ENCODE measurements around the gene NUDT16L1. TPM values are rescaled to one million over a fixed set of nuclear protein-coding genes. Genes with fewer than 3 reads are reported as not detected.

NUDT16L1 gene
- total RNA-seq, 1 experiment from 2014 or later: 21.8 TPM

DNA sequence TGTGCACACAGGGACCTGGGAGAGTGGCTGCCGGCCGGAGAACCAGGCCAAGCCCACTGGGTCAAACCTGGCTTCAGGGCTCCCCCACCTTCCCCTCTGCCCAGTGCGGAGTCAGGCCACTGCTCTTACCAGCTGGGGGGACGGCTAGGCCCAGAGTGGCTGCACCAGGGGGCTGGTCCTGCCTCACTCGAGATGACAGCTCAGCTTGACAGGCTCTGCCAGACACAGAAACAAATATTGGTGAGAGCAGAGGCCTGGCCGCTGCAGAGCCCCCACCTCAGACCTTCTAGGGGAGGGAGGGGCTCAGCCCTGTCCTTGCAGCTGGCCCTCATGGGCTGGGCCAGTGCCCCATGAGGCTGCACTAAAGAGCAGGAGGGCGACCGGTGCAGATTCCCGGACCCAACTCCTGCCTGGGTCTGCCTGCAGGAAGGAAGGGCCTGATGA lies 4.5 kb downstream of the NUDT16L1 start:
- ChIA-PET POLR2A (interaction anchor here (0.5 to 1.5 kb wide), 3 partner anchors 9 to 245 kb away, joined by 3 to 4 read pairs (median 4); no protein-coding TSS in a partner anchor), CTCF (no interaction called here)
- peaks cover 58% of the 10 kb centered on the region for H3K36me3 Mint-ChIP-seq (ENCODE audit: insufficient read depth, unreplicated experiment)
- H3K27me3 Mint-ChIP-seq (ENCODE audit: insufficient read depth, unreplicated experiment): no peaks in the 10 kb centered on the region
- no TSS peak for BruUV-seq (replicated peaks)
- TF ChIP-seq, protein P1, sequence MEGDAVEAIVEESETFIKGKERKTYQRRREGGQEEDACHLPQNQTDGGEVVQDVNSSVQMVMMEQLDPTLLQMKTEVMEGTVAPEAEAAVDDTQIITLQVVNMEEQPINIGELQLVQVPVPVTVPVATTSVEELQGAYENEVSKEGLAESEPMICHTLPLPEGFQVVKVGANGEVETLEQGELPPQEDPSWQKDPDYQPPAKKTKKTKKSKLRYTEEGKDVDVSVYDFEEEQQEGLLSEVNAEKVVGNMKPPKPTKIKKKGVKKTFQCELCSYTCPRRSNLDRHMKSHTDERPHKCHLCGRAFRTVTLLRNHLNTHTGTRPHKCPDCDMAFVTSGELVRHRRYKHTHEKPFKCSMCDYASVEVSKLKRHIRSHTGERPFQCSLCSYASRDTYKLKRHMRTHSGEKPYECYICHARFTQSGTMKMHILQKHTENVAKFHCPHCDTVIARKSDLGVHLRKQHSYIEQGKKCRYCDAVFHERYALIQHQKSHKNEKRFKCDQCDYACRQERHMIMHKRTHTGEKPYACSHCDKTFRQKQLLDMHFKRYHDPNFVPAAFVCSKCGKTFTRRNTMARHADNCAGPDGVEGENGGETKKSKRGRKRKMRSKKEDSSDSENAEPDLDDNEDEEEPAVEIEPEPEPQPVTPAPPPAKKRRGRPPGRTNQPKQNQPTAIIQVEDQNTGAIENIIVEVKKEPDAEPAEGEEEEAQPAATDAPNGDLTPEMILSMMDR (IDR thresholded peaks at IDR 0.05; ENCODE audit: unreplicated experiment): no peak
- H3K4me1 Mint-ChIP-seq (ENCODE audit: insufficient read depth, unreplicated experiment): no peaks in the 10 kb centered on the region
- H3K9me3 Mint-ChIP-seq (ENCODE audit: unreplicated experiment): no peaks in the 10 kb centered on the region
- H3K4me3 Mint-ChIP-seq (ENCODE audit: unreplicated experiment): no peak overlapping the region
- intact Hi-C loops (cut with micrococcal nuclease): no loop called here
- H3K27ac Mint-ChIP-seq (ENCODE audit: low read depth, unreplicated experiment): no peak overlapping the region
- no peak for DNase-seq (ENCODE audit: unreplicated experiment)

DNA sequence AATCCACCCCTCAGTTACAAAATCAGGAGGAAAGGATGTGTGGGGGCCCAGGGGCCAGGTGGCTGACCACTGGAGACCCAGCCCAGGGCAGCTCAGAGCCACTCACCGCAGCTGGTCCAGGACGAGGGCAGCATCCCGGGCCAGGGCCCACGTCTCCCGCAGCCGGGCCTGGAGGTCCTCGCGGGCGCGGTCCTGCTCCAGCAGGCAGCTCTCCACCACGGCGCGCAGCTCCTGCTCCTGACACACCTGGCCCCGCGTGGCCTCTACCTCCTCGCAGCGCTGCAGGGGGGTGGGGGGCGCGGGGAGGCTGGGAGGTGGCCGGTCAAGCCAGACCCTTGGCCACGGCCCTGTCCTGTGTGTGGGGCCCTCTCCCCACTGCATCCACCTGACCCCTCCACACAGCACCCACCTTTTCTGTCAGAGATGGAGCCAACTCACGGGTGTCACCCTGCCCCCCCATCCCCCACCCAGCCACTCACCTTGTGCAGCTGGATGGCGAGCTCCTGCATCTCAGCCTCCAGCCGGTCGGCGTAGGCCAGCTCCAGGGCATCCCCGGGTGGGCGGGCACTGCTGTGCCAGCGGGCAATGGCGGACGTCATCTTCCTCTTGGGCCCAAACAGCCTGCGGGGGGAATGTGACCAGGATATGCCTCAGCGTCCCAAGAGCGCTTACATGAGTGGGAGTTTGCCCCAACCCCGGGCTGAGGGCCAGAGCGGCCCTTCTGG lies 5.1 kb downstream of the NUDT16L1 start:
- intact Hi-C loops (cut with micrococcal nuclease): no loop called here
- Mint-ChIP-seq H3K4me1 (ENCODE audit: insufficient read depth, unreplicated experiment) (no peaks in the 10 kb centered on the region), H3K27ac (ENCODE audit: low read depth, unreplicated experiment) (no peak overlapping the region), H3K4me3 (ENCODE audit: unreplicated experiment) (no peak overlapping the region), H3K9me3 (ENCODE audit: unreplicated experiment) (no peaks in the 10 kb centered on the region), H3K27me3 (ENCODE audit: insufficient read depth, unreplicated experiment) (no peaks in the 10 kb centered on the region), H3K36me3 (ENCODE audit: insufficient read depth, unreplicated experiment) (peaks cover 61% of the 10 kb centered on the region)
- BruUV-seq (replicated peaks): no TSS peak
- ChIA-PET CTCF (no interaction called here), POLR2A (interaction anchor here (0.7 to 2.9 kb wide), 3 partner anchors 8 to 12 kb away, joined by 3 to 8 read pairs (median 4); no protein-coding TSS in a partner anchor)
- DNase-seq (ENCODE audit: unreplicated experiment): no peak
- TF ChIP-seq, protein P1 (IDR thresholded peaks at IDR 0.05; ENCODE audit: unreplicated experiment): no peak

DNA sequence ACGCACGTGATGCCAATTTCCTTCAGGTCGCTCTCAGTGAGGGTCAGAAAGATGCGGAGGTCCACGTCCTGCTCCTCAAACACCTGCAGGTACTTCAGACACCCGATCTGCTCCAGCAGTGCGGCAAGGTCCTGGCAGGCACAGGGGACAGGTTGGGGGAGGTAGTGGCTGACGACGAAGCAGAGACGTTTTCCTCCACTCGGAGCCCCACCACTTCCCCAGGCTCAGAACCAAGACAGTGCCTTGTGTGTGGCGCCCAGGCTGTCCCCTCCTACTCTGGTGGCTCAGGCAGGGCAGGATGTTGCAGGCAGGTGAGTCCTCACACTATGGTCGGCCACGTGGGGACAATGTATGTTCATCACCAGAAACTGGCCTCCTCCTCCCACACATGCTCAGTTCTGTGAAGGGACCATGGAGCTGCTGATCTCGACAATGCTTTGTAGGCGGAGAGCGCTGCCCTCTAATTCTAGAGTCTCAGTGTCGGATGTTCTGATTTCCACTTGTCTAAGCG lies 5.7 kb downstream of the NUDT16L1 start:
- Mint-ChIP-seq H3K36me3 (ENCODE audit: insufficient read depth, unreplicated experiment) (peaks cover 63% of the 10 kb centered on the region), H3K27me3 (ENCODE audit: insufficient read depth, unreplicated experiment) (no peaks in the 10 kb centered on the region), H3K27ac (ENCODE audit: low read depth, unreplicated experiment) (no peak overlapping the region), H3K9me3 (ENCODE audit: unreplicated experiment) (no peaks in the 10 kb centered on the region), H3K4me3 (ENCODE audit: unreplicated experiment) (no peak overlapping the region), H3K4me1 (ENCODE audit: insufficient read depth, unreplicated experiment) (no peaks in the 10 kb centered on the region)
- BruUV-seq (replicated peaks): no TSS peak
- intact Hi-C loops (cut with micrococcal nuclease): no loop called here
- no peak for DNase-seq (ENCODE audit: unreplicated experiment)
- POLR2A ChIA-PET: interaction anchor here (0.8 to 2.9 kb wide), 2 partner anchors 11 to 70 kb away, joined by 3 to 8 read pairs; no protein-coding TSS in a partner anchor
- TF ChIP-seq, protein P1 (IDR thresholded peaks at IDR 0.05; ENCODE audit: unreplicated experiment): no peak
- CTCF ChIA-PET: interaction anchor here (0.7 to 1.2 kb wide), 2 partner anchors 21 to 36 kb away, joined by 3 read pairs; no protein-coding TSS in a partner anchor

DNA sequence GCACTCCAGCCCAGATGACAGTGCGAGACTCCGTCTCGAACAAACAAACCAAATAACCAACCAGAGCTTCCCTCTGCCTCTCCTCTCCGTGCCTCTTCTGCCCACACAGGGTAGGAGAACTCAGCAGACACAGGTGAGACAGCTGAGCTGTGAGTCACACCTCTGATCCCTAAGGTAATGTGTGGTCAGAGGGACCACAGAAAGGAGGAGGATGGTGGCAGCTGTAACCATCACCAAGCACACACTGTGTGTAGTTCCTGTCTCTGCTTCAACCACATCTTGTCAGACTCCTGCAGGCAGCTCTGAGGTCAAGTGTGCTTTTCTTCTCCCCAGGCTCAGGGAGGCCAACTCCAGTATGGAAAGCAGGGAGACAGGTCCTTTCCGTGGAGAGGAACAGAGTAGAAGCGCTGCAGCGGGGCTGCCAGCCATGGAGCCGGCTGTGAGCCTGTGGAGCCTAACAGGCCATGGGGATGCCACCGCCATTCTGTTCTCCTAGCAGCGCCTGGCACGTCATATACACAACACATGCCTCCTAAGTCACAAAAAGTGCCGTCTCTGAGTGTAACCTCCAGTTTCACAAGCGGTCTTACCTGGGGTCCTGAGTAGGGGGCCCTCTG lies 7.1 kb downstream of the NUDT16L1 start:
- ChIA-PET CTCF (interaction anchor here (1.2 kb wide), 1 partner anchor 20 kb away, joined by 3 read pairs; no protein-coding TSS in a partner anchor), POLR2A (interaction anchor here (2.9 kb wide), 1 partner anchor 10 kb away, joined by 8 read pairs; no protein-coding TSS in a partner anchor)
- Mint-ChIP-seq H3K4me1 (ENCODE audit: insufficient read depth, unreplicated experiment) (no peaks in the 10 kb centered on the region), H3K27ac (ENCODE audit: low read depth, unreplicated experiment) (no peak overlapping the region), H3K4me3 (ENCODE audit: unreplicated experiment) (no peak overlapping the region), H3K36me3 (ENCODE audit: insufficient read depth, unreplicated experiment) (peaks cover 64% of the 10 kb centered on the region), H3K9me3 (ENCODE audit: unreplicated experiment) (no peaks in the 10 kb centered on the region), H3K27me3 (ENCODE audit: insufficient read depth, unreplicated experiment) (no peaks in the 10 kb centered on the region)
- BruUV-seq (replicated peaks): no TSS peak
- DNase-seq (ENCODE audit: unreplicated experiment): no peak
- TF ChIP-seq, protein P1 (IDR thresholded peaks at IDR 0.05; ENCODE audit: unreplicated experiment): no peak
- intact Hi-C loops (cut with micrococcal nuclease): no loop called here

Data from MCF 10A (cell line).